SK-N-DZ (cell line): ENCODE data around the gene DIRAS1.
"Not testable (repeated sequence)": the region's sequence is repeated elsewhere in the genome, so short reads cannot be mapped to it uniquely, and the experiment has no call there.

Experiments used
- DNase-seq: peaks from one replicate; pipeline ENCODE4 v3.0.0-alpha.2; 2015; ENCODE audit warnings: low spot score

DIRAS1 gene

GRCh38 chr19:2678044-2678671 is 43.0 kb downstream of the DIRAS1 start:
- no peak for DNase-seq

GRCh38 chr19:2676823-2677222 is 44.3 kb downstream of the DIRAS1 start:
- no peak for DNase-seq

GRCh38 chr19:2675892-2676291 is 45.3 kb downstream of the DIRAS1 start:
- DNase-seq = no peak

- no peak for DNase-seq
These were observed 51.0 kb downstream of the DIRAS1 start for GRCh38 chr19:2670217-2670616.

- no peak for DNase-seq
These were observed 52.9 kb downstream of the DIRAS1 start for GRCh38 chr19:2668175-2668763.

- not testable (repeated sequence) for DNase-seq
These were observed 53.8 kb downstream of the DIRAS1 start for GRCh38 chr19:2667349-2667748.

GRCh38 chr19:2666344-2666994 is 54.7 kb downstream of the DIRAS1 start:
- no peak for DNase-seq

- DNase-seq = no peak
These were observed 56.1 kb downstream of the DIRAS1 start for GRCh38 chr19:2665103-2665502.
